B cell (primary cell): ENCODE measurements around the gene TIAL1. TPM values are rescaled to one million over a fixed set of nuclear protein-coding genes. Genes with fewer than 3 reads are reported as not detected.

Experiments
- ATAC-seq: fragments of 200-7000 bp; cut with Tn5 transposase; one replicate; pipeline ENCODE4 v1.10.0; 2021; ENCODE audit warnings: low read depth, mild to moderate bottlenecking, moderate number of reproducible peaks, moderate library complexity
- CTCF ChIA-PET: fragments of 350-600 bp; sonication (Branson Sonifier 250); formaldehyde crosslinking; loops from one replicate; lab custom pipeline; 2021; ENCODE audit warnings: antibody characterized with exemption, inconsistent platforms; lab: Charles Lee
- POLR2A ChIA-PET: fragments of 350-600 bp; sonication (Branson Sonifier 250); formaldehyde crosslinking; loops from one replicate; lab custom pipeline; 2021; ENCODE audit warnings: antibody characterized with exemption; lab: Charles Lee
- DNase-seq: peaks from one replicate; pipeline ENCODE4 v3.0.0; 2013
- H2AFZ ChIP-seq: 2 replicates; pipeline ENCODE4 v1.6.1; 2012; ENCODE audit warnings: mild to moderate bottlenecking, low read depth, low read length; ENCODE audit not compliant: insufficient read depth, poor library complexity, severe bottlenecking
- H3K27ac ChIP-seq, 2 donors: 1 replicate in 1 of 2; 2 replicates in 1 of 2; pipeline ENCODE4 v1.5.1; 2012 to 2013; ENCODE audit warnings: low read length in 2 of 2, mild to moderate bottlenecking in 2 of 2, moderate library complexity in 1 of 2
- H3K27me3 ChIP-seq, 4 experiments: fragments of 200-600 bp in 1 of 4; sonication (generic) in 1 of 4; replicated peaks in 1 of 4; 1 replicate in 2 of 4; 2 replicates in 2 of 4; pipeline versions ENCODE4 v1.6.1 to v1.7.0; 2013 to 2016; ENCODE audit warnings: low read length in 3 of 4, mild to moderate bottlenecking in 2 of 4, mixed read lengths in 1 of 4, moderate library complexity in 1 of 4; ENCODE audit not compliant: insufficient read depth in 4 of 4, control insufficient read depth in 3 of 4; ENCODE audit errors: control extremely low read depth in 1 of 4
- H3K36me3 ChIP-seq, 2 experiments: replicated peaks in 1 of 2; 1 replicate in 1 of 2; 2 replicates in 1 of 2; pipeline versions ENCODE4 v1.6.1 to v1.7.1; 2013; ENCODE audit warnings: low read length in 1 of 2; ENCODE audit not compliant: insufficient read depth in 2 of 2, control insufficient read depth in 1 of 2; ENCODE audit errors: control extremely low read depth in 1 of 2, extremely low read depth in 1 of 2
- H3K4me1 ChIP-seq, 2 donors: fragments of 200-600 bp in 1 of 2; sonication (generic) in 1 of 2; 1 replicate in 1 of 2; 2 replicates in 1 of 2; pipeline versions ENCODE4 v1.5.1 to v1.6.1; 2013 to 2017; ENCODE audit warnings: low read length in 2 of 2; ENCODE audit not compliant: control insufficient read depth in 2 of 2, insufficient read depth in 2 of 2
- H3K4me2 ChIP-seq: replicated peaks from 2 replicates; pipeline ENCODE3; 2012; ENCODE audit warnings: mild to moderate bottlenecking, low read depth, low read length; ENCODE audit not compliant: poor library complexity, severe bottlenecking
- H3K4me3 ChIP-seq, 5 experiments: fragments of 200-600 bp in 1 of 5; sonication (generic) in 1 of 5; 1 replicate in 3 of 5; 2 replicates in 2 of 5; pipeline versions ENCODE4 v1.5.1 to v1.7.0; 2011 to 2016; ENCODE audit warnings: low read length in 4 of 5, mild to moderate bottlenecking in 4 of 5, low read depth in 2 of 5, control low read depth in 1 of 5, moderate library complexity in 1 of 5; ENCODE audit not compliant: insufficient read depth in 1 of 5; ENCODE audit errors: control extremely low read depth in 1 of 5, extremely low read depth in 1 of 5
- H3K79me2 ChIP-seq: fragments of 200-600 bp; sonication (generic); one replicate; pipeline ENCODE4 v1.6.0; 2016; ENCODE audit warnings: low read length; ENCODE audit not compliant: control insufficient read depth, insufficient read depth
- H3K9ac ChIP-seq: fragments of 200-600 bp; sonication (generic); 2 replicates; pipeline ENCODE4 v1.6.1; 2017; ENCODE audit warnings: mild to moderate bottlenecking, low read length, moderate library complexity
- H3K9me3 ChIP-seq, 3 donors: one replicate each; pipeline versions ENCODE4 v1.6.1 to v1.7.1; 2013; ENCODE audit warnings: low read length in 2 of 3; ENCODE audit not compliant: control insufficient read depth in 2 of 3, insufficient read depth in 1 of 3; ENCODE audit errors: control extremely low read depth in 1 of 3
- H4K20me1 ChIP-seq: 2 replicates; pipeline ENCODE4 v1.6.0; 2012; ENCODE audit warnings: mild to moderate bottlenecking, low read length; ENCODE audit not compliant: insufficient read depth, control insufficient read depth, poor library complexity, severe bottlenecking
- H3K27ac Mint-ChIP-seq: one replicate; pipeline ENCODE4 v1.8.0; 2021; ENCODE audit warnings: mixed read lengths
- H3K27me3 Mint-ChIP-seq: one replicate; pipeline ENCODE4 v1.8.0; 2021; ENCODE audit warnings: mixed read lengths
- H3K4me1 Mint-ChIP-seq: one replicate; pipeline ENCODE4 v1.8.0; 2021; ENCODE audit warnings: mixed read lengths
- H3K4me3 Mint-ChIP-seq: one replicate; pipeline ENCODE4 v1.8.0; 2021; ENCODE audit warnings: mixed read lengths
- H3K9me3 Mint-ChIP-seq: one replicate; pipeline ENCODE4 v1.8.0; 2022; ENCODE audit warnings: mixed read lengths; ENCODE audit not compliant: insufficient read depth
- EZH2 ChIP-seq: IDR thresholded peaks from 2 replicates; pipeline ENCODE4 v1.6.1; 2012; ENCODE audit warnings: borderline replicate concordance, low read depth, mild to moderate bottlenecking, moderate library complexity, low read length; ENCODE audit not compliant: insufficient read depth, poor library complexity, severe bottlenecking
- WGBS: methylation state at CpG from one replicate; pipeline ENCODE4 v1.1.5; 2013; ENCODE audit warnings: missing lambda C conversion rate; ENCODE audit not compliant: insufficient coverage; 5-methylcytosine and 5-hydroxymethylcytosine counted together
- intact Hi-C: fragments of 100-400 bp; cut with micrococcal nuclease; formaldehyde crosslinking; loops from one replicate; pipeline ENCODE4 v1.10.0; 2022
- polyA plus RNA-seq: library from polyadenylated mRNA; depleted of rRNA; stranded (reverse); fragments of >200 nt; gene quantifications from 2 replicates; pipeline ENCODE4 v1.2.3, GENCODE V29; 2012
- total RNA-seq, 2 donors: library from RNA; stranded (reverse); fragments of 120-200 nt in 1 of 2; gene quantifications; 1 replicate in 1 of 2; 2 replicates in 1 of 2; pipeline versions ENCODE4 v1.2.3 to v1.2.4, GENCODE V29; 2013 to 2022
- TF ChIP-seq, protein P1 (sequence below): fragments of 200-600 bp; IDR thresholded peaks from one replicate; pipeline ENCODE4 v1.8.0; 2022; ENCODE audit warnings: antibody characterized with exemption, mild to moderate bottlenecking

TIAL1 gene
- total and polyA plus RNA-seq, 2 donors (not counting 1 experiment from before 2014, with no cell fraction given), result 98.5 to 159 TPM

DNA sequence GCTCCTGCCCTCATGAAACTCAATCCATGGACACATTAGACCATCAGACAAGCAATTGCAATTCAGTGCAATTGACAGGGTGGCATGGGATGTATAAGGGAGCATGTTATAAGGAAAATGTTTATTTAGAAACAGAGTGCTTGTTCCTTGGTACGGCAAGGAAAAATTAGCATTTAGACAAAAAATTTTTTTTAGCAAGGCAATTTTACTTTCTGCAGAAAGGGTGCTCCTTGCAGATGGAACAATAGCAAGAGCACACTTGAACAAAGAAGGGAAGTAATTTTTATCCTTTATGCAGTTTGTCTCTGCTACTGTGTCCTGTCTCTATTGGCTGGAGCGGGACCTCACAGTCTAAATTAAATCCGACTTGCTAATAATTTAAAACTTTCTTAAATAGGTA, 48.2 kb upstream of the TIAL1 start:
- Histone ChIP-seq H3K27me3 (no peaks in the 10 kb centered on the region), H3K27ac (no peak overlapping the region), H3K79me2 (no peaks in the 10 kb centered on the region), H3K36me3 (no peaks in the 10 kb centered on the region), H4K20me1 (no peaks in the 10 kb centered on the region), H3K4me2 (no peak overlapping the region), H3K4me3 (no peak overlapping the region), H3K9ac (no peak overlapping the region), H2AFZ (no peak overlapping the region), H3K9me3 (peaks cover 0 to 3% (median 0%) of the 10 kb centered on the region in 3 donors), H3K4me1 (no peaks in the 10 kb centered on the region)
- no CpG with 5 or more reads among the region's 3 CpGs for WGBS
- Mint-ChIP-seq H3K4me1 (no peaks in the 10 kb centered on the region), H3K27me3 (peaks cover 3% of the 10 kb centered on the region), H3K4me3 (no peak overlapping the region), H3K27ac (no peak overlapping the region), H3K9me3 (no peaks in the 10 kb centered on the region)
- intact Hi-C loops, result no loop called here
- CTCF ChIA-PET, result interaction anchor here (1.5 kb wide), 1 partner anchor 99 kb away, joined by 4 read pairs; no protein-coding TSS in a partner anchor
- ATAC-seq (no peak), DNase-seq (no peak)
- POLR2A ChIA-PET, result no interaction called here
- TF ChIP-seq EZH2, result no peak
- TF ChIP-seq, protein P1, sequence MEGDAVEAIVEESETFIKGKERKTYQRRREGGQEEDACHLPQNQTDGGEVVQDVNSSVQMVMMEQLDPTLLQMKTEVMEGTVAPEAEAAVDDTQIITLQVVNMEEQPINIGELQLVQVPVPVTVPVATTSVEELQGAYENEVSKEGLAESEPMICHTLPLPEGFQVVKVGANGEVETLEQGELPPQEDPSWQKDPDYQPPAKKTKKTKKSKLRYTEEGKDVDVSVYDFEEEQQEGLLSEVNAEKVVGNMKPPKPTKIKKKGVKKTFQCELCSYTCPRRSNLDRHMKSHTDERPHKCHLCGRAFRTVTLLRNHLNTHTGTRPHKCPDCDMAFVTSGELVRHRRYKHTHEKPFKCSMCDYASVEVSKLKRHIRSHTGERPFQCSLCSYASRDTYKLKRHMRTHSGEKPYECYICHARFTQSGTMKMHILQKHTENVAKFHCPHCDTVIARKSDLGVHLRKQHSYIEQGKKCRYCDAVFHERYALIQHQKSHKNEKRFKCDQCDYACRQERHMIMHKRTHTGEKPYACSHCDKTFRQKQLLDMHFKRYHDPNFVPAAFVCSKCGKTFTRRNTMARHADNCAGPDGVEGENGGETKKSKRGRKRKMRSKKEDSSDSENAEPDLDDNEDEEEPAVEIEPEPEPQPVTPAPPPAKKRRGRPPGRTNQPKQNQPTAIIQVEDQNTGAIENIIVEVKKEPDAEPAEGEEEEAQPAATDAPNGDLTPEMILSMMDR, result no peak

- 89% methylated on average over 10 of the region's 15 CpGs for WGBS
- no peak for DNase-seq
- H4K20me1 ChIP-seq, result no peaks in the 10 kb centered on the region
- H3K36me3 ChIP-seq, result no peaks in the 10 kb centered on the region
- H3K27ac ChIP-seq, result no peak overlapping the region
- H3K4me3 ChIP-seq, result no peak overlapping the region
- TF ChIP-seq, protein P1, result no peak
- TF ChIP-seq EZH2, result no peak
- no peaks in the 10 kb centered on the region for H3K27me3 ChIP-seq
- intact Hi-C loops, result no loop called here
- peaks cover 7% of the 10 kb centered on the region for H3K27me3 Mint-ChIP-seq
- no peaks in the 10 kb centered on the region for H3K9me3 Mint-ChIP-seq
- POLR2A ChIA-PET, result no interaction called here
- CTCF ChIA-PET, result interaction anchor here (1.5 kb wide), 1 partner anchor 98 kb away, joined by 4 read pairs; no protein-coding TSS in a partner anchor
- H3K9ac ChIP-seq, result no peak overlapping the region
- H3K79me2 ChIP-seq, result no peaks in the 10 kb centered on the region
- no peak overlapping the region for H2AFZ ChIP-seq
- peaks cover 0 to 3% (median 0%) of the 10 kb centered on the region in 3 donors for H3K9me3 ChIP-seq
- no peaks in the 10 kb centered on the region for H3K4me1 ChIP-seq
- H3K4me1 Mint-ChIP-seq, result no peaks in the 10 kb centered on the region
- H3K4me3 Mint-ChIP-seq, result no peak overlapping the region
- no peak overlapping the region for H3K4me2 ChIP-seq
- no peak for ATAC-seq
- no peak overlapping the region for H3K27ac Mint-ChIP-seq
Observed at GRCh38 chr10:119644205-119644814, 47.5 kb upstream of the TIAL1 start.
